ENCODE measurements around the gene ALDH1B1. TPM values are rescaled to one million over a fixed set of nuclear protein-coding genes. Genes with fewer than 3 reads are reported as not detected.

ALDH1B1 gene
- total and polyA plus RNA-seq, 10 of the 15 experiments (the other 5 are each of a cell fraction or from before 2014, with no cell fraction given): 8.6 to 38.5 (median 30.9) TPM

DNA sequence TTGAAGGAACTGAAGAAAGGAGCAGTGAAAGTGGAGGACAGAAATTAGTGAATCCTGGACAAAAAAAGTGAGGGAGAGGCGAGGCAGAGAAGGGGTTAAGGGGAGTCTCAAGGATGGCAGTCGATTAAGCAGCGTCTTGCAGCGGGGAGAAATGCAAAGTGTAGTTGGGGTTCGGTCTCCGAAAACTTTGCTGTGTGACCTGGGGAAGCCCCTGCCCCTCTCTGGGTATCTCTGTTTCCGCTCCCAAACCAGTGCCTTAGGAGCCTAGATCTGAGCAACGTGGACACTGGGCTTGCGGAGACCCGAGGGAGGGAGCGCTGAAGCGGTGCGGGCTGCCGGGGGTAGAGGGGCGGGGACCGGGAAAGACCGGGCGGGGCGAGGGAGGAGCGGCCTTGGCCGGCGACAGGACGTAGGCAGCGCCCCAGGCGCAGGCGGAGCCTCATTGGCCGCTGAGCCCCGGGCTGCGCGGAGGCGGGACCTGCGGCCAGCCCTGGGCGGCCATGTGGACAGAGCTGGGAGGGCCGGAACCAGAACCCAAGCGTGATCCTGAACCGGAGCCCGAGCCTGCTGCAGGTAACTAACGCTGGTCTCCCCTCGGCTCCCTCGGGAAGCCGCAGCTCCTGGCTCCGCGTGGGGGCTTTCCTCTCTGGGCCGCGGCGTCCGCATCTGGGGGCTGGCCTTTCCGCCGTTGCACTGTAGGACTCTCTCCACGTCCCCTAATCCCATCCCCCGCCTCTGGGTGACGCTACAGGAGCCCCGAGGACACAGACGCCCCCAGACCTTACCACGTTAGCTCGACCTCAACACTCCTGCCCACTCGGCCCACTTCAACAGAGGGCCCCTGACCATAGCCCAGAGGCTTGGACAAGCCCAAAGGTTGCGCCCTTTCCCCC, at the start of gene ALDH1B1 (continued):
- no peak for TF ChIP-seq PML (IDR thresholded peaks at IDR 0.05; ENCODE audit: low read length)
- no peak for TF ChIP-seq KAT2A (conservative IDR thresholded peaks at IDR 0.05; ENCODE audit: control insufficient read depth, low read depth, low read length)
- no peak for TF ChIP-seq EP300 (IDR thresholded peaks at IDR 0.05; ENCODE audit: borderline replicate concordance in 1 of 2, control insufficient read depth in 1 of 2, low read depth in 2 of 2, low read length in 2 of 2)
- TF ChIP-seq CHD4 (IDR thresholded peaks at IDR 0.05): no peak
- TF ChIP-seq, protein P1, sequence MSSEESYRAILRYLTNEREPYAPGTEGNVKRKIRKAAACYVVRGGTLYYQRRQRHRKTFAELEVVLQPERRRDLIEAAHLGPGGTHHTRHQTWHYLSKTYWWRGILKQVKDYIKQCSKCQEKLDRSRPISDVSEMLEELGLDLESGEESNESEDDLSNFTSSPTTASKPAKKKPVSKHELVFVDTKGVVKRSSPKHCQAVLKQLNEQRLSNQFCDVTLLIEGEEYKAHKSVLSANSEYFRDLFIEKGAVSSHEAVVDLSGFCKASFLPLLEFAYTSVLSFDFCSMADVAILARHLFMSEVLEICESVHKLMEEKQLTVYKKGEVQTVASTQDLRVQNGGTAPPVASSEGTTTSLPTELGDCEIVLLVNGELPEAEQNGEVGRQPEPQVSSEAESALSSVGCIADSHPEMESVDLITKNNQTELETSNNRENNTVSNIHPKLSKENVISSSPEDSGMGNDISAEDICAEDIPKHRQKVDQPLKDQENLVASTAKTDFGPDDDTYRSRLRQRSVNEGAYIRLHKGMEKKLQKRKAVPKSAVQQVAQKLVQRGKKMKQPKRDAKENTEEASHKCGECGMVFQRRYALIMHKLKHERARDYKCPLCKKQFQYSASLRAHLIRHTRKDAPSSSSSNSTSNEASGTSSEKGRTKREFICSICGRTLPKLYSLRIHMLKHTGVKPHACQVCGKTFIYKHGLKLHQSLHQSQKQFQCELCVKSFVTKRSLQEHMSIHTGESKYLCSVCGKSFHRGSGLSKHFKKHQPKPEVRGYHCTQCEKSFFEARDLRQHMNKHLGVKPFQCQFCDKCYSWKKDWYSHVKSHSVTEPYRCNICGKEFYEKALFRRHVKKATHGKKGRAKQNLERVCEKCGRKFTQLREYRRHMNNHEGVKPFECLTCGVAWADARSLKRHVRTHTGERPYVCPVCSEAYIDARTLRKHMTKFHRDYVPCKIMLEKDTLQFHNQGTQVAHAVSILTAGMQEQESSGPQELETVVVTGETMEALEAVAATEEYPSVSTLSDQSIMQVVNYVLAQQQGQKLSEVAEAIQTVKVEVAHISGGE (CRISPR knock-in tag; IDR thresholded peaks at IDR 0.05): no peak
- TF ChIP-seq CBFB (IDR thresholded peaks at IDR 0.05; ENCODE audit: low read depth): no peak
- TF ChIP-seq, protein P2, sequence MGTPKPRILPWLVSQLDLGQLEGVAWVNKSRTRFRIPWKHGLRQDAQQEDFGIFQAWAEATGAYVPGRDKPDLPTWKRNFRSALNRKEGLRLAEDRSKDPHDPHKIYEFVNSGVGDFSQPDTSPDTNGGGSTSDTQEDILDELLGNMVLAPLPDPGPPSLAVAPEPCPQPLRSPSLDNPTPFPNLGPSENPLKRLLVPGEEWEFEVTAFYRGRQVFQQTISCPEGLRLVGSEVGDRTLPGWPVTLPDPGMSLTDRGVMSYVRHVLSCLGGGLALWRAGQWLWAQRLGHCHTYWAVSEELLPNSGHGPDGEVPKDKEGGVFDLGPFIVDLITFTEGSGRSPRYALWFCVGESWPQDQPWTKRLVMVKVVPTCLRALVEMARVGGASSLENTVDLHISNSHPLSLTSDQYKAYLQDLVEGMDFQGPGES (IDR thresholded peaks at IDR 0.05): no peak
- TF ChIP-seq TCF7 (IDR thresholded peaks at IDR 0.05; ENCODE audit: borderline replicate concordance): no peak
- TF ChIP-seq EGR1 (IDR thresholded peaks at IDR 0.05; ENCODE audit: borderline replicate concordance in 1 of 2, low read depth in 2 of 2, low read length in 2 of 2): peak in 1 of 2 experiments; percentile 59; a peak in 1 of 3 replicates
- 0 out of 4 replicates have a peak, but pooled peaks of 1 of the 2 experiments have one; percentile 16 for TF ChIP-seq IKZF2 (IDR thresholded peaks at IDR 0.05)
- TF ChIP-seq LARP7 (IDR thresholded peaks at IDR 0.05): no peak; the same call in 1 of the 2 replicates
- no peak for TF ChIP-seq HCFC1 (IDR thresholded peaks at IDR 0.05; ENCODE audit: low read length)
- no peak for TF ChIP-seq CBX3 (IDR thresholded peaks at IDR 0.05; ENCODE audit: borderline replicate concordance, low read depth)
